BJ (cell line): Measurements from ENCODE around the gene MKNK1. TPM values are rescaled to one million over a fixed set of nuclear protein-coding genes. Genes with fewer than 3 reads are reported as not detected.

Experiments used
- CTCF ChIA-PET: fragments of 350-600 bp; formaldehyde crosslinking; extraction: SDS; loops from one replicate; lab custom pipeline; 2021; ENCODE audit warnings: antibody characterized with exemption, inconsistent platforms; lab: Yijun Ruan, JAX
- POLR2A ChIA-PET: fragments of 300-600 bp; sonication (Branson Sonifier 250); formaldehyde crosslinking; extraction: SDS; loops from one replicate; lab custom pipeline; 2021; ENCODE audit warnings: antibody characterized with exemption; lab: Charles Lee
- DNase-seq: peaks from one replicate; pipeline ENCODE4 v3.0.0-alpha.2; 2011; ENCODE audit warnings: low read depth
- H3K27me3 ChIP-seq: 2 replicates; pipeline ENCODE4 v1.6.0; 2011; ENCODE audit warnings: low read length; ENCODE audit not compliant: control insufficient read depth, insufficient read depth
- H3K36me3 ChIP-seq: 2 replicates; pipeline ENCODE4 v1.5.1; 2011; ENCODE audit warnings: low read length; ENCODE audit not compliant: control insufficient read depth, insufficient read depth
- H3K4me3 ChIP-seq: 2 replicates; pipeline ENCODE4 v1.5.1; 2011; ENCODE audit warnings: low read depth, mild to moderate bottlenecking, control low read depth, low read length
- CTCF ChIP-seq: IDR thresholded peaks from 2 replicates; pipeline ENCODE4 v1.5.1; 2011; ENCODE audit warnings: low read depth, mild to moderate bottlenecking, control low read depth, inconsistent platforms, low read length, moderate library complexity; ENCODE audit not compliant: insufficient read depth
- polyA plus RNA-seq: library from polyadenylated mRNA; depleted of rRNA; stranded (reverse); fragments of >200 nt; gene quantifications from 2 replicates; pipeline ENCODE4 v1.2.3, GENCODE V29; 2011

MKNK1 gene
- polyA plus RNA-seq, 1 experiment: 30.1 TPM

- TF ChIP-seq CTCF: no peak
- Histone ChIP-seq H3K27me3 (no peaks in the 10 kb centered on the region), H3K36me3 (peaks cover 7% of the 10 kb centered on the region), H3K4me3 (no peak overlapping the region)
- POLR2A ChIA-PET: no interaction called here
- CTCF ChIA-PET: interaction anchor here (0.7 kb wide), 1 partner anchor 10 kb away, joined by 3 read pairs; no protein-coding TSS in a partner anchor
- no peak for DNase-seq
Measured at GRCh38 chr1:46575778-46576177, 28.3 kb downstream of the MKNK1 start.

DNA sequence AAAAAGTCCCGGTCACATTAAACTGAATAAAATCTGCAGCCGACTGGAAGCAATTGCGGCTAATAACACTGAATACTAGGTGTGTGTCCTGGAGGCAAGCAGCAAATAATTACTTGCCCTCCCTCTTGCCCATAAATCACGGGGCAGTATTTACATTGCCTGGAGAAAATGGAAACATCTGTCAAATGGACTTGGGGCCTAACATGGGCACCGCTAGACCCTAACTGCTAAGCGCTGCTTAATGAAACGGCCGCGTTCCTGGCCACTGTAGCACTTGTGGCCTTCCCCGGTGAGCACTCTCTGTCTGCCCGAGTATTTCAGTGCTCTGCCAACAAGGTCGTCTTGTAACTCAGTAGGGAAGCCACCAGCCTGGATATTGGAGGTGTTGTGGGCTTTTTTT is 28.8 kb downstream of the MKNK1 start:
- POLR2A ChIA-PET: no interaction called here
- DNase-seq: no peak
- H3K4me3 ChIP-seq: no peak overlapping the region
- H3K36me3 ChIP-seq: peaks cover 7% of the 10 kb centered on the region
- no peaks in the 10 kb centered on the region for H3K27me3 ChIP-seq
- CTCF ChIA-PET: interaction anchor here (1.0 kb wide), 1 partner anchor 129 kb away, joined by 3 read pairs; no protein-coding TSS in a partner anchor
- TF ChIP-seq CTCF: no peak

GRCh38 chr1:46571691-46572225 is 32.3 kb downstream of the MKNK1 start:
- no peak for TF ChIP-seq CTCF
- ChIA-PET CTCF (interaction anchor here (1.1 to 1.4 kb wide), 2 partner anchors 8 to 13 kb away, joined by 3 to 4 read pairs; no protein-coding TSS in a partner anchor), POLR2A (no interaction called here)
- Histone ChIP-seq H3K27me3 (no peaks in the 10 kb centered on the region), H3K36me3 (peaks cover 5% of the 10 kb centered on the region; the same call in 1 of the 2 replicates), H3K4me3 (no peak overlapping the region)
- DNase-seq: no peak

GRCh38 chr1:46569884-46570725 is 34.0 kb downstream of the MKNK1 start:
- ChIA-PET CTCF (interaction anchor here (1.0 to 1.4 kb wide), 3 partner anchors 10 to 155 kb away, joined by 3 to 4 read pairs (median 4); no protein-coding TSS in a partner anchor), POLR2A (no interaction called here)
- no peak overlapping the region for H3K4me3 ChIP-seq
- peaks cover 5% of the 10 kb centered on the region for H3K36me3 ChIP-seq
- H3K27me3 ChIP-seq: no peaks in the 10 kb centered on the region
- no peak for DNase-seq
- TF ChIP-seq CTCF: no peak

DNA sequence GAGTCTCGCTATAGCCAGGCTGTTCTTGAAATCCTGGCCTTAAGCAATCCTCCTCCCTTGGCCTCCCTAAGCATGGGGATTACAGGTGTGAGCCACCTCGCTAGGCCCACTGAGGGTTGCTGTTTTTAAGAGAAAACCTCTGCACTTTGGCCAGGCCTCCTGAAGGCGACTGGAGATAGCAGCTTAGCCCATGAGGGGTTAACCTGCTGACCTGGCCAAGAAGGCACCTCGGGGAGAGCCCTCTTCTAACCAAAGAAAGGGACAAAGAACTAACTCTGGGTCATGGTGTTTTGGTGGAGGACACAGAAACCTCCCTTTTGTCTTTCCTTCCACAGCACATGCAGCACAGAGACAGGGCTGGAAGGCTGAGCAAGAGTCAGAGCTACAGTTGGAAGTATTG is 35.0 kb downstream of the MKNK1 start:
- ChIA-PET POLR2A (no interaction called here), CTCF (interaction anchor here (1.0 to 1.4 kb wide), 2 partner anchors 11 to 156 kb away, joined by 3 to 4 read pairs; no protein-coding TSS in a partner anchor)
- H3K4me3 ChIP-seq: no peak overlapping the region
- no peak for DNase-seq
- H3K27me3 ChIP-seq: no peaks in the 10 kb centered on the region
- TF ChIP-seq CTCF: no peak
- peaks cover 9% of the 10 kb centered on the region for H3K36me3 ChIP-seq
